GM18499 (cell line): ENCODE results near the gene BANF1.
"Not testable (repeated sequence)": the region's sequence is repeated elsewhere in the genome, so short reads cannot be mapped to it uniquely, and the experiment has no call there.

Experiments
- ATAC-seq: cut with Tn5 transposase; IDR thresholded peaks from one replicate; pipeline ENCODE4 v1.9.1; 2021; ENCODE audit warnings: moderate number of reproducible peaks; ENCODE audit not compliant: insufficient read depth, unreplicated experiment

BANF1 gene

DNA sequence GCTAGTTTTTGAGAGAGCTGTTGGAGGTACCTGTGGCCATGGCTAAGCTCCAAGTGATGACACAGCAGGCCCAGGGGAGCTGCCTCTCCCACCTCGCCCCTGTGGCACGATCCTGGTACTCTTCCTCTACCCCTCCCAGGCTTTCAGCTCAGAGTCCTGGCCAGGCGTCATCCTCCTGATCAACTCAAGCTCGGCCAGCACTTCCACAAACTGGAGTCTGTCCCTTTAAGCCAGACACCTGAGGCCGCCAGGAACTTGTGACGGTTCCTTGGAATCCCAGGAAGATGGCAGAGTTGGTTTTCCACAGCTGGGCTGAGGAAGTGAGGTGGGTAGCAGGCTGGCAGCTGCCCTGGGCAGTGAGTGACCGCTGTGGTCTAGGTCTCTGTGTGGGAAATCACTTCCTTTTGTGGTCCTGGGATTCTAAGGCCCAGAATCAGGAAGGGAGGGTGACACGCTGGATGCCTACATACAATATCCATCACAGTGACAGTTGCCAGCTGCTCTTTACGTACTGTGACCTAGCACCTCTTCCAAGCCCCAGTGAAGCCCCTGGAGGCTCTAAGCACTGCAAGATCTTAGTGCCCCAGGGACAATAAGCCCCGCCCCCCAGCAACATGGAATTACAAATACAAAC, 6.3 kb downstream of the BANF1 start:
- ATAC-seq: no peak

DNA sequence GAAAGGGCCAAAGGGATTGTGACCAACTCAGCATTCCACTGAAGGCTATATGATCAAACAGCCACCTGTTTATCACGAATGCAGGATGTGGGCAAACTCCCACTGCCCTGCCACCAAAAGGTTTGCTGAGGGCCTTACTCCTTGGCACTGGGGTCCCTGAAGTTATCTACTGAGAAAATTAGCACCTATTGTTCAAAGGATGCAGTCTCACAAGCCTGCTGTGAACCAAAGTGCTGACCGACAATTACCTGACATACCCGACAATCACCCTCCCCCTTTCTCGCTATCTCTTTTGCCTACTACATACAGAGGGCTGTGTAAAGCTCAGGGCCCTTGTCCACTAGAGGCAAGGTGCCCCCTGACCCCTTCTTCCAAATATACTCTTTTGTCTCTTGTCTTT, 7.7 kb downstream of the BANF1 start:
- ATAC-seq: not testable (repeated sequence)

DNA sequence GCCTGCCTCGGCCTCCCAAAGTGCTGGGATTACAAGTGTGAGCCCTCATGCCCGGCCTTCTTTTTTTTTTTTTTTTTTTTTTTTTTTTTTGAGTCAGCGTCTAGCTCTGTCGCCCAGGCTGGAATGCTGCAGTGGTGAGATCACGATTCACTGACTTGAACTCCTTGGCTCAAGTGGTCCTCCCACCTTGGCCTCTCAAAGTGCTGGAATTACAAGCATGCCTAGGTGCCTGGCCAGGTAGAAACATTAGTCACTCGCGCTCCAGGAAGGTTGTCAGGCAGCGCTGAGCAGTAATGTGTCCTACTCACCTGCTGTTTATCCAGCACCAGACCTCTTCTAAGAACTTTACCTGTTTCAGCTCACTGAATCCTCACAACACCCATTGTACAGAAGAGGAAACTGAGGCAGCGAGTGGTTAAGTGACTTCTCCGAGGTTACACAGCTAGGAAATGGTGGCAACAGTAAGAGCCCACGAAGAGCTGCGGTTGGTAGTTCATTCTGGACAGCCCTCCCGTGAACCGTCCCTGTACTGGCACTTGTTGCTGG, 9.0 kb downstream of the BANF1 start:
- ATAC-seq: no peak

DNA sequence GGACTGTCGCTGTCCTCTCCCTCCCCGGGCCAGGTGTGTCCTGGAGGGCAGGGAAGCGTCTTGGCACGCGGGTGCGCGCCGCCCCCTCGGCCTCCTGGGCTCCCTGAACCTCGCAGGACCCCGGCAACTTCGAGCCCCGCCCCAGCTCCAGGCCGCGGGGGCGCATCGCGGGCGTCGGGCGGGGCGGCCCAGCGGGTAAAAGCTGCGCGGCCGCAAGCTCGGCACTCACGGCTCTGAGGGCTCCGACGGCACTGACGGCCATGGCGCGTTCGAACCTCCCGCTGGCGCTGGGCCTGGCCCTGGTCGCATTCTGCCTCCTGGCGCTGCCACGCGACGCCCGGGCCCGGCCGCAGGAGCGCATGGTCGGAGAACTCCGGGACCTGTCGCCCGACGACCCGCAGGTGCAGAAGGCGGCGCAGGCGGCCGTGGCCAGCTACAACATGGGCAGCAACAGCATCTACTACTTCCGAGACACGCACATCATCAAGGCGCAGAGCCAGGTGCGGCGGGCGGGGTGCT, 9.5 kb downstream of the BANF1 start, which contains the start of gene CST6:
Gene CST6, plus strand, starts transcription at position 224 of the 519 bp plus-strand sequence. Its CDS starts 37 bp downstream, at position 261.
- no peak for ATAC-seq

DNA sequence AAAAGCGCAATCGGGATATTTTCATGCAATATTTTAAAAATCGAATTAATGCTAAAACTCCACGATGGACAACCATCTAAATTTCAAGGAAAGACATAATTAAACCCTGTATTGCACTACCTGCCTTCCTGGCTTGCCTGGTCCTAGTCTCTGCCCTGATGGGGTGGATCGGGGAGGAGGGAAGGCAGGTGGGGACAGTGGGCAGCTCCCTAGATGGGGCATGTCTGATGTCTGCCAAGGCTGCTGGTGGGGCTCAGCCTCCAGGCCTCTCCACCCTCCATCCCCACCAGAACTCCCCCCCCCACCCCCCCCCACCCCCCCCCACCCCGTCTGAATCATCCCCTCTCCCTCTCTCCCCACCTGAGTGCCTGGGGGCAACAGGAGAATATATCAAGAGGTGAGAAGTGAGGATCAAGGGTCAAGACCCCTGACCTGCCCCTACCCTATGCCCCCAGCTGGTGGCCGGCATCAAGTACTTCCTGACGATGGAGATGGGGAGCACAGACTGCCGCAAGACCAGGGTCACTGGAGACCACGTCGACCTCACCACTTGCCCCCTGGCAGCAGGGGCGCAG, 10.2 kb downstream of the BANF1 start:
- ATAC-seq: no peak

DNA sequence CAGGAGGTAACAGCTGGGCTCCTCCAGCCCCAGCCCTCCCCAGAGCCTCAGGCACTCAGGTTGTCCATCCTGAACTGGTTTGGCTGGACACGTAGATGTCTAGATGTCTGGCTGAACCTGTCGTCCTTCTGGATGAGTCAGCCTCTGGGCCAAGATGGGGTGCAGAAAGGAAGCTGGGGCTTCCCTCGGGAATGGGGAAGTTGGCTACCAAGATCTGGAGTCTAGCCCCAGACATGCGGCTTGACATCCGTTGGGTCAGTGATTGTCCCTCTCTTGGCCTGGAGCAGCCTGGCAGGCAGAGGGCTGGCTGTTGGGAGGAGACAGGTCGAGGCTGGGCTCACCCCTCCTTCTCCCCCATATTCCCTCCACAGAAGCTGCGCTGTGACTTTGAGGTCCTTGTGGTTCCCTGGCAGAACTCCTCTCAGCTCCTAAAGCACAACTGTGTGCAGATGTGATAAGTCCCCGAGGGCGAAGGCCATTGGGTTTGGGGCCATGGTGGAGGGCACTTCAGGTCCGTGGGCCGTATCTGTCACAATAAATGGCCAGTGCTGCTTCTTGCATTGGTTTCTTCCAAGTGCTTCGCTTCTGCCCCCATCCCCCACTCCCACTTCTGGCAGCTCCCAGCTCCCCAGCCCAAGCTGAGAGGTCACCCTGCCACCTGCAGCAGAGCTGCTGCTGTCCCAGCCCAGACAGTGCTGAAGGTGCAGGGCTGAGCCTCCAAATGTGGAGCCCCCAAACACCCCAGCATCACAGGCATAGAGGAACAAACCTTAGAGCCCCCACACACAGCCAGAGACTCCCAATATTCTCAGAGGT, 10.9 kb downstream of the BANF1 start:
- ATAC-seq: no peak

DNA sequence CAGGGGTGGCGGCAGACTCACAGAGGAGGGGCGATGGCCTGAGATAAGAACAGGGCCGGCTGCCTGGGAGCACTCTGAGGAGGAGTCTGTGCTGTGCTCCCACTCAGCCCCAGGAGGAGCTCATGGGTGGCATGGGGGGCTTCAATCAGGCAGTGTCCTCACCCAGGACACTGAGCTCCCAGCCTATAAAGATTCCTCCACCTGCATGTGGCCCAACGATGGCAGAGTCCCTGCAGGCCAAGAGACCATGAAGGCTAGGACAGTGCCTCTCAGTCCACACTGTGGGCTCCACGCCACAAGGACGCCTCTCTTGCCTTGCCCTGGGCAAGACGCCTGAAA, 11.4 kb downstream of the BANF1 start:
- ATAC-seq: no peak

DNA sequence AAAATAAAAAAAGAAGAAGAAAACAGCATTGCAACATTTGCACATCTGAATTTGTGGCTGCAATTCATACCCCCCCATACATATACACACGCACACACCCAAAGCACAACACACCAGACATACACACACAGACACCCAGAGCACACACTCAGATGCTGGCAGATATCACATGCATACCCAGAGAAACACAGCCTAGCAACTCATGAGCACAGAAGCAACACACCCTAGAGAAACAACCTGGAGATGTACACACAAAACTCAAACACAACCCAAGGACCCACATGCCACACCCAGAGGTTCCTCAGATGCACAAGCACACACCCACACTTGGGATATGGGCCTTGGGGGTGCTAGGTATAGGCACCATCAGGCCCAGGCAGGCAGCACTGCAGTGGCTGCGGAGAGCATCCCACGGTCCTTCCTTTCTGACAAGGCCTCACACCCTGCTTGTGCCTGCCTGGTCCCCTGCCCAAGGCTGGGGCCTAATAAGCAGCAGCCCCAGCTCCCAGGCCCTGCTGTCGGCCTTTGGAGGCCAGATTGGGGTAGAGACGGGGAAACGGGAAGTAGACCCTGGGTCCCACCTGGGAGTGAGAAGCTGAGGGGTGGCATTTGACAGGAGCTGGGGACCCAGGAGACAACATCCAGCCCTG, 12.6 kb downstream of the BANF1 start:
- no peak for ATAC-seq

DNA sequence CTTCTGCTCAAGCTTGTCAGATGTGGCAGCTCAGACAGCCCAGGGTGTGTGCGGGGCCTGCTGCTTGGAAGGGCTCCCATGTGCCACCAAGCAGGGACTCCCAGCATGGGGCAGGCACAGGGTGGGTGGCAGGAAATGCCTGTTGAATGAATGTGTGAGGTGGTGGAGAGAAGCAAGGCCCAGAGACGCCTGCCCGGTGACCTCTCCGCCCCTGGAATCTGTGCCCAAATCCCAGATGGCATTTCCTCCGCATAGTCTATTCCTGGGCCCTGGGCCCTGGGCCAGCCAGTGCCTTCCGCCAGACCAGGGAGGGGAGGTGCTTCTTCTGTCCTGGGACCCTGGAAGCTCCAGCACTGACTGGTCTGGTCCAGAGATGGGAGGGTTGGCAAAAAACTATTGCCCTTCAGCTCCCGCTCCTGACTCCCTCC, 13.2 kb downstream of the BANF1 start:
- ATAC-seq: no peak

DNA sequence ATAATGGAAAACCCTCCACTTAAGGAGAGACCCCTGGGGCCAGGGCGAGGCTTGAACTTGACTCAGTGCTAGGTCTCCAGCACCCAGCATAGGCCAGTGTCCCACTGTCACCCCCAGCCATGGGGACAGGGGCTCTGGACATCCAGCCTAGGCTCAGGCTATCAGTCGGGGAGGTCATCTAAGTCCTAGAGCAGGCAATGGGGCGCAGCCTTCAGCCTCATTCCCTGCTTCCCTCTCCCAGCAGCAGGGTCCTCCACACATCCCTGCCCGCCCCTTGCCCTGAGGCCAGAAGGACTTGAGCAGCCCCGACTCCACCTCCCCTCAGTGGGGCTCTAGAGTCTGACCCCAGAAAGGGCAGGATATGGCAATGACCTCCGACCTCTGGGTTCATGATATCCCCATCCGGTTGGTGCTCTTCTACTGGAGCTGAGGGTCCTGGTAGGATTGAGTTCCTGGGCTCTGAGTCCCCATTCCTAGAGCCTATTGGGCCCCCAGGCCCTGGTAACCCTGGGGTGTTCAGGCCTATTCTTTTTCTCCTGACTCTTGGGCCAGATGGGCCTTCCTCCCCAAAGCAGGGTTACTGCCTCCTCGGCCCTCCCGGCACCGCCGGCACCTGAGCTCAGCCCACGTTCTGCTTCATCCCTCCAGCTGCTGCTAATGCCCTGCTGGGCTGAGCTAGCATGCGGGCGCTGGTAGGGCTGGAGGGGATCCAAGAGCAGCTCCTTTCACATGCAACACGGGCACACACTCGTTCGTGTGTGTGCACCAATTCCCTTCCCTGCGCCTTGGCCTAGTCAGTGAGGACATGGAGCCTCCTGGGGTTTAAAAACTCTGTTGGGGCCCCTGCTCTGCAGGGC, 13.9 kb downstream of the BANF1 start:
- no peak for ATAC-seq

DNA sequence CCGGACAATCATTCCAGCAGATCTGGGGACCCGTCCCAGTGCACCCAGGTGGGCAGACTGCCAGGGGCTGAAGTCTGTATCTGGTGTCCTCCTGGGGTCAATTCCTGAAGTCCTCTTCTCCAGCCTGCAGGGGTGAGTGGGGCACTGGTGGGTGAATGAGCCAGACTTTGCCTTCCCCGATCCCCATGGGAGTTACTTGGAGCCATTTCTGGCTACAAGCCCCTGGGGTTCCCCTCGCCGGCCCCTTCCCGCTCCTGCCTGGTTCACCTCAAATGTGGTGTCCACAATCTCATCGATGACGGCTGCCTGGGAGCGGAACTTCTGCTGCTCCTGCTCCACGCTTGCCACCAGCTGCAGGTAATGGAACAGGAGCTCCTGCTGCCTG, 14.5 kb downstream of the BANF1 start:
- ATAC-seq: no peak

DNA sequence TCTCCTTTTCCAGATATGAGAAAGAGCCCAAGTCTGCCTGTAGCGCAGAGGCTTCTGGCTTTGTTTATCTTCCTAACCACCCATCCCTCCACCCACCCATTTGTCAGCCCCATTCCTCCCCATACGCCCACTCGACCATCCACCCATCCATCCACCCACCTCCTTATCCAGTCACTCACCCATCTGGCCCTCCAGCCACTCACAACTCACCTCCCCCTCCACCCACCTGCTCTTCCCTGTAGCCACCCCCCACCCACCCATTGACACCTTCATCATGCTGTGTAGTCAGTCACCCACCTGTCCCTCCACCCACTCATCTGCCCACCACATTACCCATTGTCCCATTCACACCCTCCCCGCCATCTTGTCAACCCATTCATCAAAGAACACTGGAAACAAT, 15.0 kb downstream of the BANF1 start:
- no peak for ATAC-seq

DNA sequence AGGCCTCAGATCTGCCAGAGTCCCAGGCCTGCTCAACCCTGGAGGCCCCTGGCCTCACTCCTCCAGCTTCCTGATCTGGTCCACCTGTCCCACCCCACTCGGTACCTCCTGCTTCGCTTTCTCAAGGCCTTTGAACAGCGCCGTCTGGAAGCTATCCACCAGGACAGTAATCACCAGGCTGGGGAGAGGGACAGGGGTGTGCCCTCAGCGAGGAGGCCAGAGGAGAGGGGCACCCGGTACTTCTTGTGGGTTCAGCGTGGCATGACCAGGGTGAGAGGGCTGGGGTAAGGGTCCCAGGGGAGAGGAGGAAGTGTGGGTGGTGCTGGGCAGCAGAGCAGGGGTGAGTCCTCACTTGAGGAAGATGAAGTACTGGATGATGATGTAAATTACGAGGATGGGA, 17.9 kb downstream of the BANF1 start:
- no peak for ATAC-seq

DNA sequence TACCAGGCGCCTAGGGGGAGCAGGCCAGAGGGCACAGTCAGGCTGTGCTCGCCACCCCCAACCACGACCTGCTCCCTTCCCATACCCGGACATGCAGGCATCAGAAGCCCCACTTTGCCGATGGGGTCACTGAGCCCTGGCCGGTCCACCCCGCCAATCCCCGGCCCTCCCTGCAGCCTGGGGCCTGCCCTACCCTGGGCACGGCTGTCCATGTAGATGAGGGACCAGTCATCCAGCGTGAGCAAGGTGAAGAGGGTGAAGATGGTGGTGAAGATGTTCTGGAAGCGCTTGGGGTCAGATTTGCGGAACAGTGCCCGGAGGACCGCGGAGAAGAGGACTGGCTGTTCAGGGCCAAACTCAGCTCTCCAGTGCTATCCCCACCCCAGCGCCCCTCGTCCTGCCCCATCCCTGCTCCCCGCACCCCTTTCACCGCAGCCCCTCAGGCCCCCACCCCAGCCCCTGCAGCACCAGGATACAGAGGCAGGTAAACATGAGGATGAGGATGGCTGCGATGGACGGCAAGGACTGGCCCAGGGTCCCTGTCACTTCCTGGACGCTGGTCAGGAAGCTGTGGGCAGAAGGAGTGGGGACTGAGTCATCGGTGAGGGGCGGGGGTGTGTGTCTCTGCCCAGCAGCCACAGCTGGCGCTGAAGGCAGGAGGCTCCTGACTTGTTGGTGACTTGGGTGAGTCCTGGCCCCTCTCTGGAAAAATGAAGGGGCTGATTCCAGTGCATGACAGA, 18.5 kb downstream of the BANF1 start:
- no peak for ATAC-seq

DNA sequence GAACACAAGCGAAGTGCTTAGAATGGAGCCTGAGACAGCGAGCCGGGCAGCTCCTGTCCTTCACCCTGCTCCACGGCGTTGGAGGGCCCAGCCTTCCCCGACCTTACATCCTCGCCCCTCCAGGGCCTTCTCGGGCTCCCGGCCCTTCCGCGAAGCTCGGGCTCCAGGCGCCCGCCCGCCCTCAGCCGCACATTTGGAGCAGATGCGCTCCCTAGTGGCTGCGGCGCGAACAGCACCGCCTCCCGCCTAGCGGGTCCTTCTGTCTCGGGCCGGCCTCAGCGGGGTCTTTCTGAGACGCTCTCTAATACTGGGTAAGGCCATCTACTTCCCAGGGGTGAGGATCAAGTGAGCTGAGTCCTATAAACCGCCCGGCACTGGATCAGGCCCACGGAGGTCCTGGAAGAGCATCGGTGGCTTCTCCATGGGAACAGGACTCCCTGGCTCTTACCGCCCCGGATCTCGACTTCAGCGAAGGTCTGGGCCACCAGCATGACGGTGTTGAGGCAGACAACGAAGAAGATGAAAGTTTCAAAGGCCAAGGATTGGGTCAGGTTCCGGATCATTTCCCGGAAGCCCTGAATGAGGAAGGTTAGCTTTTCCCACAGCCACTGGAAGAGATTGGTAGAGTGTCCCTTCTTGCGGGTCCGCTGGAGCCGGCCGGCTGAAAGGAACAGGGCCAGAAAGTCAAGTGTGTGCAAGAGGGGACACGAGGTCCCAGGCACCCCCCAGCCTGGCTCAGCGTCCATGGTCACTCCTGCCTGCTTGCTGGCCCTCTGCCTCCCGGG, 20.3 kb downstream of the BANF1 start:
- no peak for ATAC-seq

DNA sequence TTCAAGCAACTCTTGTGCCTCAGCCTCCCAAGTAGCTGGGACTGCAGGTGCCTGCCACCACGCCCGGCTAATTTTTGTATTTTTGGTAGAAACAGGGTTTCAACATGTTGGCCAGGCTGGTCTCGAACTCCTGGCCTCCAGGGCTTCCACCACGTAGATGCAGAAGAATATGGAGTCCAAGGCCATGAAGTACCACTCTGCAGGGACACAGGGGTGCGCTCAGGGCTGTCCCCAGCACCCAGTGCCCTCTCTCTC, 20.8 kb downstream of the BANF1 start:
- ATAC-seq: not testable (repeated sequence)

DNA sequence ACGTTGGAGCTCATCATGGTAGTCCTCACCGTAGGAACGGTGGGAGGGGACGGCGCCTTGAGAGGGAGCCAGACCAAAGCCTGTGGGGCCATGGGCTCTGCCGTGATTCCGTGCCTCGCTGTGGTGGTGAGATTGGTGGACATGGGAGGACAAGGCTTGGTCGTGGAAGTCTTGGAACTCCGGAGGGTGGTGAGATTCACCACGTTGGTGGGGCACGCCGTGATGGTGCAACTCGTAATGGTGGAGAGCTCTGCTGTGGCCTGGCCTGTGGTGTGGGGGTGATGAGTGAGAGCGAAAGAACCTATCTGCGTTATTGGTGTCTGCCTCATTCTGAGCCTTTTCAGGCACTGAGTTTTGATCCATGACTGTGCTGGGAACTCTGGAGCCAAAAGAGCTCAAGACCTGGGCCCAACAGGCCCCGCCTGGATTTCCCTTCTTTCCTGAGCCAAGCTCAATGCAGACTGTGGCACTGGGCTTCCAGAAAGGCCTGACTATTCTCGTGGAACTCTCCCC, 23.8 kb downstream of the BANF1 start, which contains the start of gene CATSPER1:
Gene CATSPER1, minus strand, starts transcription at position 463 of the 513 bp plus-strand sequence. Its CDS starts 100 bp downstream, at position 363.
- ATAC-seq: no peak
